HepG2 (cell line): ENCODE data around the gene YWHAB. TPM values are rescaled to one million over a fixed set of nuclear protein-coding genes. Genes with fewer than 3 reads are reported as not detected.
A peak's percentile ranks its signal among the peaks of the same experiment; 100 is the strongest.
"Not testable (repeated sequence)": the region's sequence is repeated elsewhere in the genome, so short reads cannot be mapped to it uniquely, and the experiment has no call there.

ENCODE experiments used
- ATAC-seq: fragments of 200-7000 bp; cut with Tn5 transposase; 3 replicates; pipeline ENCODE4 v1.9.1; 2020; ENCODE audit warnings: mild to moderate bottlenecking, moderate library complexity
- BruUV-seq: library from RNA; stranded (reverse); fragments of 400-500 nt; replicated peaks from 2 replicates; lab custom pipeline; 2021; lab: Mats Ljungman, UMichigan
- CTCF ChIA-PET: fragments of 300-600 bp; formaldehyde crosslinking; extraction: SDS; loops from one replicate; lab custom pipeline; 2021; ENCODE audit warnings: low total read pairs, inconsistent platforms, low intra/inter-chr PET ratio; lab: Yijun Ruan, JAX
- POLR2A ChIA-PET: fragments of 350-600 bp; sonication (Branson Sonifier 250); formaldehyde crosslinking; loops from one replicate; lab custom pipeline; 2020; ENCODE audit warnings: antibody characterized with exemption, inconsistent platforms; lab: Yijun Ruan, JAX
- DNase-seq: peaks from one replicate; pipeline ENCODE4 v3.0.0-alpha.2; 2015; ENCODE audit warnings: low spot score
- FAIRE-seq: peaks from 3 replicates; lab custom pipeline; 2011; peaks lifted over from hg19 to GRCh38; lab: Jason Lieb, UNC
- H2AFZ ChIP-seq: one replicate; pipeline ENCODE4 v1.6.1; 2011; ENCODE audit warnings: low read length, inconsistent platforms
- H3K27ac ChIP-seq: fragments of 300-600 bp; 3 replicates; pipeline ENCODE4 v1.8.0; 2011; ENCODE audit warnings: mixed run types, mild to moderate bottlenecking, mixed read lengths, low read length, inconsistent platforms; ENCODE audit not compliant: insufficient read depth; ENCODE audit errors: extremely low read length
- H3K27me3 ChIP-seq, 2 experiments: fragments of 200-600 bp in 1 of 2; 2 replicates in 1 of 2; 3 replicates in 1 of 2; pipeline versions ENCODE4 v1.6.0 to v1.8.0; 2011; ENCODE audit warnings: low read length in 2 of 2, mild to moderate bottlenecking in 2 of 2, moderate library complexity in 2 of 2, inconsistent platforms in 1 of 2; ENCODE audit not compliant: insufficient read depth in 2 of 2, control insufficient read depth in 1 of 2
- H3K36me3 ChIP-seq, 2 experiments: fragments of 200-600 bp in 1 of 2; replicated peaks in 1 of 2; 2 replicates in 1 of 2; 3 replicates in 1 of 2; pipeline versions ENCODE4 v1.5.1 to v1.8.0; 2011; ENCODE audit warnings: low read length in 2 of 2, inconsistent platforms in 1 of 2; ENCODE audit not compliant: insufficient read depth in 2 of 2, control insufficient read depth in 1 of 2
- H3K4me1 ChIP-seq: 2 replicates; pipeline ENCODE4 v1.5.1; 2012; ENCODE audit warnings: low read length, inconsistent platforms; ENCODE audit not compliant: insufficient read depth
- H3K4me2 ChIP-seq: 2 replicates; pipeline ENCODE4 v1.6.0; 2011; ENCODE audit warnings: low read depth, low read length, inconsistent platforms
- H3K4me3 ChIP-seq, 3 experiments: fragments of 200-600 bp in 1 of 3; sonication (generic), shearing (Covaris generic) in 1 of 3; replicated peaks in 1 of 3; 2 replicates each; pipeline ENCODE4 v1.5.1; 2011 to 2016; ENCODE audit warnings: low read length in 3 of 3, inconsistent platforms in 2 of 3, low read depth in 2 of 3, mild to moderate bottlenecking in 2 of 3, control low read depth in 1 of 3, mixed read lengths in 1 of 3; ENCODE audit not compliant: insufficient read depth in 1 of 3
- H3K79me2 ChIP-seq: one replicate; pipeline ENCODE4 v1.6.1; 2011; ENCODE audit warnings: low read length, inconsistent platforms; ENCODE audit not compliant: insufficient read depth
- H3K9ac ChIP-seq: 2 replicates; pipeline ENCODE4 v1.6.0; 2011; ENCODE audit warnings: mild to moderate bottlenecking, low read depth, low read length, inconsistent platforms; ENCODE audit not compliant: insufficient read depth
- H3K9me3 ChIP-seq: 2 replicates; pipeline ENCODE4 v1.5.1; 2012; ENCODE audit warnings: mild to moderate bottlenecking, low read length
- H4K20me1 ChIP-seq: 2 replicates; pipeline ENCODE4 v1.6.0; 2011; ENCODE audit warnings: inconsistent platforms, mild to moderate bottlenecking, low read length, moderate library complexity; ENCODE audit not compliant: insufficient read depth
- ATF7 ChIP-seq, 2 experiments: fragments of 450-650 bp in 1 of 2; sonication (generic) in 1 of 2; formaldehyde crosslinking in 1 of 2; IDR thresholded peaks; 2 replicates each; pipeline versions ENCODE4 v1.4.0 to v1.6.1; 2016 to 2020; ENCODE audit warnings: antibody characterized with exemption in 1 of 2, mild to moderate bottlenecking in 1 of 2, missing genetic modification reagents in 1 of 2
- DMAP1 ChIP-seq: IDR thresholded peaks from 2 replicates; pipeline ENCODE4 v1.6.1; 2016
- ZNF878 ChIP-seq: sonication (generic); formaldehyde crosslinking; IDR thresholded peaks from 2 replicates; pipeline ENCODE4 v1.8.1; 2023; ENCODE audit warnings: mild to moderate bottlenecking, missing genetic modification reagents, moderate library complexity
- WGBS: methylation state at CpG from one replicate; pipeline ENCODE4 v1.1.6; 2017; ENCODE audit warnings: low lambda C conversion rate; 5-methylcytosine and 5-hydroxymethylcytosine counted together
- in situ Hi-C: cut with HindIII; loops from 2 replicates; pipeline ENCODE4 v1.10.0; 2017; ENCODE audit warnings: low pct_unique_long_range_greater_than_20kb; ENCODE audit not compliant: extremely low pct_ligation_motif_present
- intact Hi-C: fragments of 100-400 bp; cut with micrococcal nuclease; formaldehyde crosslinking; loops from one replicate; pipeline ENCODE4 v1.10.0; 2022; ENCODE audit not compliant: unreplicated experiment
- polyA plus RNA-seq, 8 experiments: library from polyadenylated mRNA; depleted of rRNA in 3 of 8; stranded (reverse) in 7 of 8; unstranded in 1 of 8; fragments of >200 nt; fragmentation: Illumina TruSeq in 4 of 8; extraction: Trizol in 4 of 8; gene quantifications; 2 replicates each; pipeline versions ENCODE4 v1.2.1 to v1.2.3, GENCODE V29; 2011 to 2016; ENCODE audit warnings: low read depth in 4 of 8, missing spikeins in 1 of 8, mixed read lengths in 1 of 8; ENCODE audit not compliant: insufficient read depth in 1 of 8
- total RNA-seq, 5 experiments: library from RNA; depleted of rRNA; stranded (reverse); fragments of >200 nt; fragmentation: Illumina TruSeq; extraction: Trizol; gene quantifications; 2 replicates each; pipeline ENCODE4 v1.2.3, GENCODE V29; 2016; ENCODE audit warnings: low read depth in 1 of 5
- TF ChIP-seq, protein P1 (sequence below): sonication (generic); formaldehyde crosslinking; IDR thresholded peaks from 2 replicates; pipeline ENCODE4 v1.4.0; 2020; ENCODE audit warnings: missing genetic modification reagents

Gene YWHAB
- total and polyA plus RNA-seq, 2 of the 13 experiments (the other 11 are each of a cell fraction or from before 2014, with no cell fraction given) = 77.2 to 121 TPM

DNA sequence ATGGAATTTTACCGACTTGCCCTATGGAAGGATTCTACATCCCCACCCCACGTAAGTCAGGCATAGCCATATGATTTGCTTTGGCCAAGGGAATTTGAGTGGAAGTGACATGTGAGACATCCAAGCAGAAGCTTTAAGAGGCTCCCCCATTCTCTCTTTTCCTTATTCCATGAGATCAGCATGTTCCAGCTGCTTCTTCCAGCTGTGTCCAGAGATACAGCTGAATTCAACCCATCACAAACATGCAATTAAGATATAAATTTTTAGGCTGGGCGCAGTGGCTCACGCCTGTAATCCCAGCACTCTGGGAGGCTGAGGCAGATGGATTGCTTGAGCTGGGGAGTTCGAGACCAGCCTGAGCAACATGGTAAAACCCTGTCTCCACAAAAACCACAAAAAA lies 16.0 kb upstream of the YWHAB start (continued):
- TF ChIP-seq, protein P1, sequence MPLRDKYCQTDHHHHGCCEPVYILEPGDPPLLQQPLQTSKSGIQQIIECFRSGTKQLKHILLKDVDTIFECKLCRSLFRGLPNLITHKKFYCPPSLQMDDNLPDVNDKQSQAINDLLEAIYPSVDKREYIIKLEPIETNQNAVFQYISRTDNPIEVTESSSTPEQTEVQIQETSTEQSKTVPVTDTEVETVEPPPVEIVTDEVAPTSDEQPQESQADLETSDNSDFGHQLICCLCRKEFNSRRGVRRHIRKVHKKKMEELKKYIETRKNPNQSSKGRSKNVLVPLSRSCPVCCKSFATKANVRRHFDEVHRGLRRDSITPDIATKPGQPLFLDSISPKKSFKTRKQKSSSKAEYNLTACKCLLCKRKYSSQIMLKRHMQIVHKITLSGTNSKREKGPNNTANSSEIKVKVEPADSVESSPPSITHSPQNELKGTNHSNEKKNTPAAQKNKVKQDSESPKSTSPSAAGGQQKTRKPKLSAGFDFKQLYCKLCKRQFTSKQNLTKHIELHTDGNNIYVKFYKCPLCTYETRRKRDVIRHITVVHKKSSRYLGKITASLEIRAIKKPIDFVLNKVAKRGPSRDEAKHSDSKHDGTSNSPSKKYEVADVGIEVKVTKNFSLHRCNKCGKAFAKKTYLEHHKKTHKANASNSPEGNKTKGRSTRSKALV (CRISPR knock-in tag) = no peak
- no peak for TF ChIP-seq DMAP1 (CRISPR knock-in tag)
- TF ChIP-seq ZNF878 (CRISPR knock-in tag) = no peak

- H3K9me3 ChIP-seq; H3K4me2 ChIP-seq; H2AFZ ChIP-seq; CTCF ChIA-PET; TF ChIP-seq ATF7 (CRISPR knock-in tag; IDR thresholded peaks at IDR 0.05): not testable (repeated sequence)
- peaks cover 32% of the 10 kb centered on the region for H3K4me1 ChIP-seq
- intact Hi-C loops = loop anchor here (10.0 kb wide), 1 partner anchor 668 kb away; the partner anchor contains the start of gene OSER1
- peaks cover 20% of the 10 kb centered on the region for H3K79me2 ChIP-seq
- TF ChIP-seq ATF7 (IDR thresholded peaks at IDR 0.05) = peak; percentile 47; the same call in 1 of the 2 replicates
- TF ChIP-seq, all 625 proteins: peak for 1; not testable (repeated sequence) for 624
- H4K20me1 ChIP-seq = peaks cover 16% of the 10 kb centered on the region
- H3K4me3 ChIP-seq, ATAC-seq, H3K9ac ChIP-seq, FAIRE-seq, H3K27ac ChIP-seq, DNase-seq, in situ Hi-C loops, POLR2A ChIA-PET, H3K36me3 ChIP-seq, BruUV-seq, H3K27me3 ChIP-seq: not testable (repeated sequence)
- 68% methylated on average over 4 of the region's 4 CpGs for WGBS
These were observed 3.1 kb upstream of the YWHAB start for GRCh38 chr20:44882360-44882759.
